Suprapubic skin (tissue), 3 donors: ENCODE results near the gene SF3B1.

Experiments
- CTCF ChIP-seq, 2 donors: fragments of 200-600 bp in 1 of 2; fragments of 450-650 bp in 1 of 2; sonication (generic) in 1 of 2; IDR thresholded peaks; one replicate each; pipeline ENCODE4 v1.5.1; 2016 to 2019; ENCODE audit warnings: antibody characterized with exemption in 2 of 2, mild to moderate bottlenecking in 1 of 2, moderate library complexity in 1 of 2
- EP300 ChIP-seq: sonication (generic); formaldehyde crosslinking; IDR thresholded peaks from one replicate; pipeline ENCODE4 v1.6.1; 2017; ENCODE audit warnings: antibody characterized with exemption
- POLR2A ChIP-seq, 2 donors: fragments of 450-650 bp; IDR thresholded peaks; one replicate each; pipeline ENCODE4 v1.6.1; 2017; ENCODE audit warnings: antibody characterized with exemption in 2 of 2, mild to moderate bottlenecking in 2 of 2, moderate library complexity in 2 of 2

DNA sequence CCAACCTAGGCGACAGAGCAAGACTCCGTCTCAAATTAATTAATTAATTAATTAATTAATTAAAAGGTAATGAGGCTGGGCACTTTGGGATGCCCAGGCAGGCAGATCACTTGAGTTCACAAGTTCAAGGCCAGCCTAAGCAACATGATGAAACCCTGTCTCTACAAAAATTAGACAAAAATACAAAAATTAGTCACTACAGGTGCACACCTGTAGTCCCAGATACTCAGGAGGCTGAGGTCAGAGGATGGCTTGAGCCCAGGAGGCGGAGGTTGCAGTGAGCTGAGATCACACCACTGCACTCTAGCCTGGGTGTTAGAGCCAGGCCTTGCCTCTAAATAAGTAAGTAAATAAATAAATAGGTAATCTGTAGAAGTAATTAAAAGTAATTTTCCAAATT, 6.8 kb downstream of the SF3B1 start:
- TF ChIP-seq CTCF (IDR thresholded peaks at IDR 0.05) = no peak
- TF ChIP-seq EP300 = no peak
- no peak for TF ChIP-seq POLR2A (IDR thresholded peaks at IDR 0.05)
